Measurements from ENCODE around the gene RTN3.

The RTN3 gene

GRCh38 chr11:63738720-63739360, 57.5 kb downstream of the RTN3 start:
- Histone ChIP-seq H3K27ac (no peak overlapping the region), H3K36me3 (replicated peaks) (no peaks in the 10 kb centered on the region)
- in situ Hi-C loops (cut with HindIII; ENCODE audit: low pct_ligation_motif_present, low sequenced_read_pairs): no loop called here

GRCh38 chr11:63745304-63746170, 64.2 kb downstream of the RTN3 start:
- in situ Hi-C loops (cut with HindIII; ENCODE audit: low pct_ligation_motif_present, low sequenced_read_pairs): no loop called here
- Histone ChIP-seq H3K4me3 (ENCODE audit: low read depth, low read length) (no peak overlapping the region), H3K27me3 (replicated peaks) (no peaks in the 10 kb centered on the region), H3K36me3 (replicated peaks) (no peaks in the 10 kb centered on the region), H3K27ac (no peak overlapping the region)
- no peak for DNase-seq
- peak; percentile 27 for TF ChIP-seq CTCF (IDR thresholded peaks at IDR 0.05; ENCODE audit: low read depth, low read length, missing control alignments)

More at GRCh38 chr11:63738720-63739360, 57.5 kb downstream of the RTN3 start:
- peak; percentile 79 for DNase-seq
- Histone ChIP-seq H3K27me3 (replicated peaks) (no peaks in the 10 kb centered on the region), H3K4me3 (ENCODE audit: low read depth, low read length) (no peak overlapping the region)
- peak; percentile 93 for TF ChIP-seq CTCF (IDR thresholded peaks at IDR 0.05; ENCODE audit: low read depth, low read length, missing control alignments)

- Histone ChIP-seq H3K4me3 (ENCODE audit: low read depth, low read length) (no peak overlapping the region), H3K27ac (no peak overlapping the region), H3K36me3 (replicated peaks) (peaks cover 5% of the 10 kb centered on the region), H3K27me3 (replicated peaks) (no peaks in the 10 kb centered on the region)
- no peak for DNase-seq
- TF ChIP-seq CTCF (IDR thresholded peaks at IDR 0.05; ENCODE audit: low read depth, low read length, missing control alignments): no peak
- in situ Hi-C loops (cut with HindIII; ENCODE audit: low pct_ligation_motif_present, low sequenced_read_pairs): no loop called here
These were observed 65.7 kb downstream of the RTN3 start for GRCh38 chr11:63747011-63747410.

- H3K4me3 ChIP-seq (ENCODE audit: low read depth, low read length): no peak overlapping the region
- H3K27me3 ChIP-seq (replicated peaks): no peaks in the 10 kb centered on the region
- no peak for TF ChIP-seq CTCF (IDR thresholded peaks at IDR 0.05; ENCODE audit: low read depth, low read length, missing control alignments)
- in situ Hi-C loops (cut with HindIII; ENCODE audit: low pct_ligation_motif_present, low sequenced_read_pairs): no loop called here
- no peak for DNase-seq
- H3K27ac ChIP-seq: no peak overlapping the region
- peaks cover 13% of the 10 kb centered on the region for H3K36me3 ChIP-seq (replicated peaks)
These were observed 68.3 kb downstream of the RTN3 start for GRCh38 chr11:63749624-63750023.

- Histone ChIP-seq H3K4me3 (ENCODE audit: low read depth, low read length) (no peak overlapping the region), H3K27ac (no peak overlapping the region), H3K36me3 (replicated peaks) (peaks cover 33% of the 10 kb centered on the region), H3K27me3 (replicated peaks) (no peaks in the 10 kb centered on the region)
- DNase-seq: no peak
- TF ChIP-seq CTCF (IDR thresholded peaks at IDR 0.05; ENCODE audit: low read depth, low read length, missing control alignments): no peak
- in situ Hi-C loops (cut with HindIII; ENCODE audit: low pct_ligation_motif_present, low sequenced_read_pairs): no loop called here
These were observed 75.8 kb downstream of the RTN3 start for GRCh38 chr11:63756919-63757761.
